WTC11 (cell line): ENCODE measurements around the gene UCP3.

Experiments used
- CREB1 ChIP-seq: sonication (generic); formaldehyde crosslinking; IDR thresholded peaks from 2 replicates; pipeline ENCODE4 v1.8.0; 2023; ENCODE audit warnings: mild to moderate bottlenecking, missing genetic modification reagents
- CTCF ChIP-seq: fragments of 200-600 bp; IDR thresholded peaks from 2 replicates; pipeline ENCODE4 v1.8.0; 2022; ENCODE audit warnings: antibody characterized with exemption
- FOXJ3 ChIP-seq: sonication (generic); formaldehyde crosslinking; IDR thresholded peaks from 2 replicates; pipeline ENCODE4 v1.9.0; 2021; ENCODE audit warnings: missing genetic modification reagents, mild to moderate bottlenecking, borderline replicate concordance
- KAT7 ChIP-seq: sonication (generic); formaldehyde crosslinking; IDR thresholded peaks from 2 replicates; pipeline ENCODE4 v1.8.1; 2023; ENCODE audit warnings: missing genetic modification reagents, mild to moderate bottlenecking, borderline replicate concordance
- MAX ChIP-seq: sonication (generic); formaldehyde crosslinking; IDR thresholded peaks from 2 replicates; pipeline ENCODE4 v1.8.0; 2022; ENCODE audit warnings: mild to moderate bottlenecking, missing genetic modification reagents
- MXD4 ChIP-seq: fragments of 250-450 bp; sonication (Bioruptor Pico); IDR thresholded peaks from 2 replicates; pipeline ENCODE4 v1.8.0; 2021; ENCODE audit warnings: mild to moderate bottlenecking, moderate library complexity, borderline replicate concordance
- RORB ChIP-seq: fragments of 250-450 bp; sonication (Bioruptor Pico); IDR thresholded peaks from 2 replicates; pipeline ENCODE4 v1.9.0; 2021; ENCODE audit warnings: mild to moderate bottlenecking
- SP1 ChIP-seq: sonication (generic); formaldehyde crosslinking; conservative IDR thresholded peaks from 2 replicates; pipeline ENCODE4 v1.8.1; 2022; ENCODE audit warnings: missing genetic modification reagents
- ZNF232 ChIP-seq: sonication (generic); formaldehyde crosslinking; IDR thresholded peaks from 2 replicates; pipeline ENCODE4 v1.8.0; 2022; ENCODE audit warnings: mild to moderate bottlenecking, missing genetic modification reagents
- ZSCAN18 ChIP-seq: fragments of 250-450 bp; sonication (Bioruptor Pico); IDR thresholded peaks from 2 replicates; pipeline ENCODE4 v2.1.2; 2022; ENCODE audit warnings: mild to moderate bottlenecking, moderate library complexity
- TF ChIP-seq, protein P1 (sequence below): sonication (generic); formaldehyde crosslinking; IDR thresholded peaks from 2 replicates; pipeline ENCODE4 v1.8.1; 2022; ENCODE audit warnings: low read depth, mild to moderate bottlenecking, moderate library complexity, missing genetic modification reagents, borderline replicate concordance

DNA sequence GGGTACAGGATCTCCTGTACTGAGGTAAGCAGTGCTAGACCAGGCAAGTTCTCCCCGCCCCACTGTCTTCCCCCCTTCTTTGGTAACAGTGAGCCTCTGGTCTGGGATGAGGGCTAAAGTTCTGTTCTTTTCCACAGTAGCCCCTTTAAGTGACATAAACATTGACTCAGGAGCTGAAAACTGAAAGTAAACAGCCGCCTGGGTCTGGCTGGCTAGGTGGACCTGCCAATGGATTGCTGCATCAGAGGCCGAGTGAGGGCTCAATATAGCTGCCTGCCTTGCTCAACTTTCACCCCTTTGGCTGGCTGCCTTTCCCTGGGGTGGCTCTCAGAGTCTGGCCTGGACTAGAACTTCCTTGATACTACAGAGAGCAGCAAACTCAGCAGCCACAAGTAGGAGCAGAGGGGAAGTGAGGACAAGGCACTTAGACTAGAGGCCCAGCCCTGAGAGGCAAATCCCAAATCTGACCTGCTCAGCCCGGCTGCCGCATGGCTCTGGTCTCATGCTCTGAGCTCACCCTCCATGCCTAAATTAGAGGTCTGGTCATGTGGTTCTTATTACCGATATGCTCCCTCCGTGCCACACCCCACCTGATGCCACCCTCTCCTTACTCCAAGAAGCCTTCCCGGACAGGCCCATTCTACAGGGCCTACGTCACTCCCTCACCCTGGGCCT, 9.6 kb upstream of the UCP3 start:
- TF ChIP-seq CTCF (no peak), SP1 (CRISPR knock-in tag) (no peak), ZSCAN18 (CRISPR knock-in tag) (no peak), KAT7 (CRISPR knock-in tag) (no peak), CREB1 (CRISPR knock-in tag) (no peak), FOXJ3 (no peak), RORB (no peak), MAX (no peak), MXD4 (CRISPR knock-in tag) (no peak), ZNF232 (CRISPR knock-in tag) (no peak)
- TF ChIP-seq, protein P1, sequence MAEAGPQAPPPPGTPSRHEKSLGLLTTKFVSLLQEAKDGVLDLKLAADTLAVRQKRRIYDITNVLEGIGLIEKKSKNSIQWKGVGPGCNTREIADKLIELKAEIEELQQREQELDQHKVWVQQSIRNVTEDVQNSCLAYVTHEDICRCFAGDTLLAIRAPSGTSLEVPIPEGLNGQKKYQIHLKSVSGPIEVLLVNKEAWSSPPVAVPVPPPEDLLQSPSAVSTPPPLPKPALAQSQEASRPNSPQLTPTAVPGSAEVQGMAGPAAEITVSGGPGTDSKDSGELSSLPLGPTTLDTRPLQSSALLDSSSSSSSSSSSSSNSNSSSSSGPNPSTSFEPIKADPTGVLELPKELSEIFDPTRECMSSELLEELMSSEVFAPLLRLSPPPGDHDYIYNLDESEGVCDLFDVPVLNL (CRISPR knock-in tag): no peak
